ENCODE data around the gene CLIC1. TPM values are rescaled to one million over a fixed set of nuclear protein-coding genes. Genes with fewer than 3 reads are reported as not detected.

Gene CLIC1
- total RNA-seq, 2 experiments from 2014 or later, result 314 to 413 TPM

DNA sequence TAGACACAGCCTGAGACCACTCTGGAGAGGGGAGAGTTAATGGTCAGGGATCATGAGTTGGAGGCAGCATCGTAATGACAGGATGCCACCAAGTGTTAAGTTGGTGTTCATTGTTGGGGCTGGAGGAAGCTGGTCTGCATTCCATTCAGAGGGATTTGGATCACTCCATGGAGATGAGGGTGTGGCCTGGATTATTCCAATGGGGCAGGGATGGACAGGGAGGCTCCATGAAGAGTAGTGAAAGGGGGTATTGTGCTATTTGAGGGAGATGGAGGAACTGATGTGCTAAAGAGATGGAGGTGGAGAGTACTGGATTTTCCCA is 27.2 kb upstream of the CLIC1 start:
- H3K4me2 ChIP-seq (ENCODE audit: low read length), result no peak overlapping the region
- TF ChIP-seq, protein P1, sequence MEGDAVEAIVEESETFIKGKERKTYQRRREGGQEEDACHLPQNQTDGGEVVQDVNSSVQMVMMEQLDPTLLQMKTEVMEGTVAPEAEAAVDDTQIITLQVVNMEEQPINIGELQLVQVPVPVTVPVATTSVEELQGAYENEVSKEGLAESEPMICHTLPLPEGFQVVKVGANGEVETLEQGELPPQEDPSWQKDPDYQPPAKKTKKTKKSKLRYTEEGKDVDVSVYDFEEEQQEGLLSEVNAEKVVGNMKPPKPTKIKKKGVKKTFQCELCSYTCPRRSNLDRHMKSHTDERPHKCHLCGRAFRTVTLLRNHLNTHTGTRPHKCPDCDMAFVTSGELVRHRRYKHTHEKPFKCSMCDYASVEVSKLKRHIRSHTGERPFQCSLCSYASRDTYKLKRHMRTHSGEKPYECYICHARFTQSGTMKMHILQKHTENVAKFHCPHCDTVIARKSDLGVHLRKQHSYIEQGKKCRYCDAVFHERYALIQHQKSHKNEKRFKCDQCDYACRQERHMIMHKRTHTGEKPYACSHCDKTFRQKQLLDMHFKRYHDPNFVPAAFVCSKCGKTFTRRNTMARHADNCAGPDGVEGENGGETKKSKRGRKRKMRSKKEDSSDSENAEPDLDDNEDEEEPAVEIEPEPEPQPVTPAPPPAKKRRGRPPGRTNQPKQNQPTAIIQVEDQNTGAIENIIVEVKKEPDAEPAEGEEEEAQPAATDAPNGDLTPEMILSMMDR (conservative IDR thresholded peaks at IDR 0.05; ENCODE audit: low read length), result no peak
- no peak for TF ChIP-seq EZH2phosphoT487 (IDR thresholded peaks at IDR 0.05; ENCODE audit: borderline replicate concordance, low read depth, low read length)
- BruUV-seq (replicated peaks), result no TSS peak
- H3K27ac ChIP-seq (ENCODE audit: low read depth, low read length, poor library complexity, severe bottlenecking), result no peak overlapping the region
- no peaks in the 10 kb centered on the region for H3K9me3 ChIP-seq (ENCODE audit: low read length)
- no peaks in the 10 kb centered on the region for H3K79me2 ChIP-seq (ENCODE audit: insufficient read depth, low read depth, low read length)
- ChIA-PET POLR2A (no interaction called here), CTCF (ENCODE audit: unreplicated experiment) (no interaction called here)
- H2AFZ ChIP-seq (ENCODE audit: low read length), result no peak overlapping the region
- H4K20me1 ChIP-seq (ENCODE audit: insufficient read depth, low read length), result no peaks in the 10 kb centered on the region
- H3K9me2 ChIP-seq (ENCODE audit: insufficient read depth, low read length), result no peaks in the 10 kb centered on the region
- no peaks in the 10 kb centered on the region for H3K4me1 ChIP-seq (ENCODE audit: insufficient read depth, low read length, poor library complexity, severe bottlenecking)
- DNase-seq (ENCODE audit: low spot score), result no peak
- H3K36me3 ChIP-seq (ENCODE audit: insufficient read depth, low read length), result peaks cover 72% of the 10 kb centered on the region
- intact Hi-C loops (cut with micrococcal nuclease; ENCODE audit: unreplicated experiment), result no loop called here
- no peak overlapping the region for H3K4me3 ChIP-seq (ENCODE audit: low read depth, low read length, poor library complexity, severe bottlenecking)

DNA sequence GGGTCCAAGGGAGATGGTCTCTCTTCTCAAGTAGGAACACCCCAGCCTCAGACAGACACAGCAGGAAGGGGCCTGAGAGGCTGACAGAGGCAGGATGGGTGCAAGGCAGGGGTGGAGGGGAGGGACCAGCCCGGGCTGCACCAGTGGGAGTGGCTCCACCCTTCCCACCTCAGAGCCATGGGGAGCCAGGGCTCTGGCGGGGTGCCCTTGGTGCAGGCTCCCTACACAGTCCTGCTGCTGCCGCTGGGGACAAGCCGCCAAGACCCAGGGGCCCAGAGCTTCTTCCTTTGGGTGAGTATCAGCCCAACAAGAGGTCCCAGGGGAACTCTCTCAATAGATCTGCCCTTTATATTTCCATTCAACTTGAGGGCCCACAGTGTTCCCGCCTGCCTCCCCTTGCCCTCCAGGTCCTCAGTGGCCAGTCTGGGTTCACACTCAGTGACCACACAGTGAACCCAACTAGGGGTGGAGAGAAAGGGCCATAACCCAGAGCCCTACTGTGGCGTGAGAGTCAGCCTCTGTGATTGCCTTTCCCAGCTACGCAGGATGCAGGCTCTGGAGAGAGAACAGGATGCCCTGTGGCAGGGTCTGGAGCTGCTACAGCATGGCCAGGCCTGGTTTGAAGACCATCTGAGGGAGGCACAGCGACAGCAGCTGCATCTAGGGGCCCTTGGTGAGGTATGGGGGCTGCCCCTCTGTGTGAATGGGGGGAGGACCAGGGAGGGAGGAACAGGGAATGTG is 26.7 kb upstream of the CLIC1 start:
- Histone ChIP-seq H3K27ac (ENCODE audit: low read depth, low read length, poor library complexity, severe bottlenecking) (no peak overlapping the region), H3K9me3 (ENCODE audit: low read length) (no peaks in the 10 kb centered on the region), H3K4me1 (ENCODE audit: insufficient read depth, low read length, poor library complexity, severe bottlenecking) (no peaks in the 10 kb centered on the region), H4K20me1 (ENCODE audit: insufficient read depth, low read length) (no peaks in the 10 kb centered on the region), H3K9me2 (ENCODE audit: insufficient read depth, low read length) (no peaks in the 10 kb centered on the region), H3K79me2 (ENCODE audit: insufficient read depth, low read depth, low read length) (no peaks in the 10 kb centered on the region), H2AFZ (ENCODE audit: low read length) (no peak overlapping the region), H3K4me3 (ENCODE audit: low read depth, low read length, poor library complexity, severe bottlenecking) (no peak overlapping the region), H3K4me2 (ENCODE audit: low read length) (no peak overlapping the region), H3K36me3 (ENCODE audit: insufficient read depth, low read length) (peaks cover 77% of the 10 kb centered on the region)
- intact Hi-C loops (cut with micrococcal nuclease; ENCODE audit: unreplicated experiment), result no loop called here
- no peak for TF ChIP-seq EZH2phosphoT487 (IDR thresholded peaks at IDR 0.05; ENCODE audit: borderline replicate concordance, low read depth, low read length)
- TF ChIP-seq, protein P1 (conservative IDR thresholded peaks at IDR 0.05; ENCODE audit: low read length), result no peak
- ChIA-PET POLR2A (no interaction called here), CTCF (ENCODE audit: unreplicated experiment) (no interaction called here)
- no peak for DNase-seq (ENCODE audit: low spot score)
- no TSS peak for BruUV-seq (replicated peaks)

DNA sequence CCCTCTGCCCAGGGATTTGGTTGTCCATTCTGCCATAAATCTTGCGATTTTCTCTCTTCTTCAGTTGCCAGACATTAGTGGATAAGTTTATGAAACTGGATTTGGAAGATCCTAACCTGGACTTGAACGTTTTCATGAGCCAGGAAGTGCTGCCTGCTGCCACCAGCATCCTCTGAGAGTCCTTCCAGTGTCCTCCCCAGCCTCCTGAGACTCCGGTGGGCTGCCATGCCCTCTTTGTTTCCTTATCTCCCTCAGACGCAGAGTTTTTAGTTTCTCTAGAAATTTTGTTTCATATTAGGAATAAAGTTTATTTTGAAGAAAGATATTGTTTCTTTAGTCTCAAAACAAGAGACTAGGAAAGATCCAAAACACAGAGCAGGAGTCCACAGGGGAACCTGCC is 26.0 kb upstream of the CLIC1 start, which contains the start of gene SAPCD1:
SAPCD1 (plus strand) TSS at position 301 of the 400 bp plus-strand sequence. CDS start 399 bp downstream, outside the sequence.
- no peak for DNase-seq (ENCODE audit: low spot score)
- Histone ChIP-seq H3K9me2 (ENCODE audit: insufficient read depth, low read length) (no peaks in the 10 kb centered on the region), H3K79me2 (ENCODE audit: insufficient read depth, low read depth, low read length) (no peaks in the 10 kb centered on the region), H3K36me3 (ENCODE audit: insufficient read depth, low read length) (peaks cover 76% of the 10 kb centered on the region), H3K4me2 (ENCODE audit: low read length) (no peak within 1 kb of the TSS), H3K4me1 (ENCODE audit: insufficient read depth, low read length, poor library complexity, severe bottlenecking) (no peaks in the 10 kb centered on the region), H3K27ac (ENCODE audit: low read depth, low read length, poor library complexity, severe bottlenecking) (no peak within 1 kb of the TSS), H2AFZ (ENCODE audit: low read length) (no peak within 1 kb of the TSS), H3K9me3 (ENCODE audit: low read length) (no peaks in the 10 kb centered on the region), H4K20me1 (ENCODE audit: insufficient read depth, low read length) (no peaks in the 10 kb centered on the region), H3K4me3 (ENCODE audit: low read depth, low read length, poor library complexity, severe bottlenecking) (no peak within 1 kb of the TSS)
- intact Hi-C loops (cut with micrococcal nuclease; ENCODE audit: unreplicated experiment), result no loop called here
- TF ChIP-seq EZH2phosphoT487 (IDR thresholded peaks at IDR 0.05; ENCODE audit: borderline replicate concordance, low read depth, low read length), result no peak
- TF ChIP-seq, protein P1 (conservative IDR thresholded peaks at IDR 0.05; ENCODE audit: low read length), result no peak
- POLR2A ChIA-PET, result no interaction called here
- TSS peak; percentile 37 for BruUV-seq (replicated peaks)
- CTCF ChIA-PET (ENCODE audit: unreplicated experiment), result no interaction called here

All from OCI-LY7 (cell line).